Ovary (tissue), 3 donors: ENCODE results near the gene PCED1B.

ENCODE experiments used
- EP300 ChIP-seq: sonication (generic); formaldehyde crosslinking; IDR thresholded peaks from one replicate; pipeline ENCODE4 v1.6.1; 2017; ENCODE audit warnings: antibody characterized with exemption
- POLR2A ChIP-seq: fragments of 450-650 bp; IDR thresholded peaks from one replicate; pipeline ENCODE4 v1.6.1; 2017; ENCODE audit warnings: antibody characterized with exemption, mild to moderate bottlenecking, moderate library complexity
- TF ChIP-seq, protein P1 (sequence below), 3 donors: fragments of 450-650 bp in 2 of 3; fragments of 200-600 bp in 1 of 3; IDR thresholded peaks; one replicate each; pipeline versions ENCODE4 v1.5.1 to v1.8.0; 2016 to 2022; ENCODE audit warnings: antibody characterized with exemption in 3 of 3, mild to moderate bottlenecking in 1 of 3
- donor health status: DM: no; HTN: no; CAD: no.

DNA sequence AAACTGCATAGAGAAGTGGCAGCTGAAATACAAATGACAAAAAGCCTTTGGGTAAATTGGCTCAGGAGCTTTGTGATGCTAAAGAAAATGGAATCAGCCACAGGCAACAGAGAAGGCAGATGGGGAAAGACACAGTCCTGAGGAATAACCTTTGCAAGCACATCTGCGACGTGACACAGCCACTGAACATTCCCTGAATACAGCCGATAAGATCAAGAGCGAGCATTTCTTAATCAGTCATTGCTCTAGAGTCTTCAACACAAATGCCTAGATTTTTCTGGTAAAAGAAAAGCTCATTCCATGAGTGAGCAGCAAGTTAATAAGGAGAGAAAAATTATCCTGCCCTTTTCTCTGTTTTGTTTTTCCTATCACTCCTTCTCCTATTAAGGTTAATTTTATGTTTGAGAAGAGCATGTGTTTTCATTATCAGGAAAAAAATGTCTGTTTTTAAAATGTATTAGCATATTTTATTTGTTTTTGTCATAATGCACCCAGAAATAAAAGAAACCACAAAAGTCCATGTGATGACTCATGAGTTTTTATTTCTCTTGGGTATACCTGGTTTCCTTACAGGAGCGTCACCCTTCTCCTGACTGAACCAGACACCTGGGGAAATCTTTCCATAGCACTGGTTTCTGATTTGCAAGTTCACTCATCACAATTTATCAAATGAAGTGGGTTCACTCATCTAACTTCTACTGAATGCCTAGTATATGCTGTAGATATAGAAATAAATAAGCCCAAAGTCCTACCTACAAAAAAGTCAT is 45.4 kb upstream of the PCED1B start:
- TF ChIP-seq, protein P1, sequence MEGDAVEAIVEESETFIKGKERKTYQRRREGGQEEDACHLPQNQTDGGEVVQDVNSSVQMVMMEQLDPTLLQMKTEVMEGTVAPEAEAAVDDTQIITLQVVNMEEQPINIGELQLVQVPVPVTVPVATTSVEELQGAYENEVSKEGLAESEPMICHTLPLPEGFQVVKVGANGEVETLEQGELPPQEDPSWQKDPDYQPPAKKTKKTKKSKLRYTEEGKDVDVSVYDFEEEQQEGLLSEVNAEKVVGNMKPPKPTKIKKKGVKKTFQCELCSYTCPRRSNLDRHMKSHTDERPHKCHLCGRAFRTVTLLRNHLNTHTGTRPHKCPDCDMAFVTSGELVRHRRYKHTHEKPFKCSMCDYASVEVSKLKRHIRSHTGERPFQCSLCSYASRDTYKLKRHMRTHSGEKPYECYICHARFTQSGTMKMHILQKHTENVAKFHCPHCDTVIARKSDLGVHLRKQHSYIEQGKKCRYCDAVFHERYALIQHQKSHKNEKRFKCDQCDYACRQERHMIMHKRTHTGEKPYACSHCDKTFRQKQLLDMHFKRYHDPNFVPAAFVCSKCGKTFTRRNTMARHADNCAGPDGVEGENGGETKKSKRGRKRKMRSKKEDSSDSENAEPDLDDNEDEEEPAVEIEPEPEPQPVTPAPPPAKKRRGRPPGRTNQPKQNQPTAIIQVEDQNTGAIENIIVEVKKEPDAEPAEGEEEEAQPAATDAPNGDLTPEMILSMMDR (IDR thresholded peaks at IDR 0.05) = no peak
- no peak for TF ChIP-seq POLR2A
- no peak for TF ChIP-seq EP300
